Right lung (tissue), 5 donors: ENCODE measurements around the gene MBNL2. TPM values are rescaled to one million over a fixed set of nuclear protein-coding genes. Genes with fewer than 3 reads are reported as not detected.

ENCODE experiments used
- DNase-seq, 2 donors: peaks; one replicate each; pipeline ENCODE4 v3.0.0-alpha.2; 2013
- polyA plus RNA-seq, 5 donors: library from polyadenylated mRNA; unstranded; fragments of 120-200 nt; gene quantifications; one replicate each; pipeline versions ENCODE4 v1.2.1 to v1.2.3, GENCODE V29; 2013; ENCODE audit warnings: inconsistent platforms in 1 of 5, low replicate concordance in 1 of 5; ENCODE audit not compliant: insufficient read length in 5 of 5, insufficient read depth in 1 of 5

MBNL2 gene
- polyA plus RNA-seq, 5 donors: 65.7 to 113 (median 96.2) TPM

DNA sequence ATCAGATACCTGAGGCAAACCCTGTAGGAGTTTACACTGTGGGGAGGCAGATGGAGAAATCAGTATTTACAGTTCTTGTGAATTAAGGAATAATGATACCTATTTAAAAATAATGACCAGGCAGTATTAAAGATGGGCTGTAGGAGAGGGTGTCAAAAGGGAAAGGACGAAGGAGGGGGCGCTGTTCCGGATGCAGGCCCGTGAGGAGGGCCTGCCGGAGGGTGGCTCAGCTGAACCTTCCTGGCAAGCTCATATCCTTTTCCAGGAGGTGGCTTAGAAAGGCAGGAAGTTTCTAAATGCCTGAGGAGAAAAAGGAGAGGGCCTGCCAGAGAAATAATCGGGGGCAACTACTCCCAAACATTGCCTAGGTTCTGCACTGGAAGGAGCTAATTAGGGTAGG lies 46.6 kb downstream of the MBNL2 start:
- DNase-seq: no peak

DNA sequence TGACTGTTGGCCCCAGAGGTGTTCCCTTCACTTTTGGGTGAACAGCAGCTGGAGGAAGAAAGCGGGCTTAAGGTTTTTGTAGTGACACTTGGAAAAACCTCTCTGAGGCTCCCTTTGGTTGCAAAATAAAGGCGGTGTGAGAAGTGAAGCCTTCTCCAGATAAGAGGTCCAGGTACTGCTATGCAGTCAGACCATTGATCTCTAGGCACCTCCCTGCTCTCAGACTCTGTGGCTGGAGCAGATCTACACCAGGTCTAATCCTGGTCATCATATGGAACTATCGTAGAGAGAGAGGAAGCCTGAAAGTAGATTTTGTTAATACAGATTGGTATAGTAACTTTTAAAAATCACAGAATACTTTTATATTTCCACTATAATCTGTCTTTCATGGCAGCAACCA lies 47.5 kb downstream of the MBNL2 start:
- no peak for DNase-seq

DNA sequence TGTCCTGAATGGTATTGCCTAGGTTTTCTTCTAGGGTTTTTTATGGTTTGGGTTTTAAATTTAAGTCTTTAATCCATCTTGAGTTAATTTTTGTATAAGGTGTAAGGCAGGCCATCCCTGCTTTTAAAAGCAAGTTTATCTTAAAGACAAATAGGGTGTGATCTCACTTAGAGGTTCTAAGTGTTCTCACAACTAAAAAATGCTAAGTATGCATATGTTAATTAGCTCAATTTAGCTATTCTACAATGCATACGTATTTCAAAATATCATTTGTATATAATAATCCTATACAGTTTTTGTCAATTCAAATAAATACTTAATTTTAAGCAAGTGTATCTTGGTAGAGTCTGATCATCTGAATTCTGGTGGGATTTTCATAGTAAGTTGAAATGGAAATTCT lies 50.4 kb downstream of the MBNL2 start:
- DNase-seq: no peak

DNA sequence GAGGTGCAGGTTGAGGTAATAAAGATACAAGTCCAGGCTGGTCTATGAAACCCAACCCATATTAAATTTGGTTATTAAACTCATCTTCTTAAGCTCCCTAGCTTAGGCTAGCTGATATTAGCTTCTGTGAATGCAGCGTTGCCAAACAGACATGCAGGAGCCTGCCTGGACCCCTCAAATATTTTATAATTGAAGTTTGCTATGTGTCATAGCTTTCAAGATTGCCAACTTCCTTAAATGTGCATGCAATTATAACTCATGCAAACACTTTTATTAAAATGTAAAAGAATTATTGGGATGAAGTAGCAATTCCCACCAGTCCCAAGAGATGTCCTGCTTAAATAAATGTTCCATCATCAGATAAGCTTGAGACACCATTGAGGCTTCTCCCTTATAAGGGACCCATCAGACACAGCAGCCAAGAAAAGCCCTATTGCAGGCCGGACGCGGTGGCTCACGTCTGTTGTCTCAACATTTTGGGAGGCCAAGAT lies 51.3 kb downstream of the MBNL2 start:
- no peak for DNase-seq

DNA sequence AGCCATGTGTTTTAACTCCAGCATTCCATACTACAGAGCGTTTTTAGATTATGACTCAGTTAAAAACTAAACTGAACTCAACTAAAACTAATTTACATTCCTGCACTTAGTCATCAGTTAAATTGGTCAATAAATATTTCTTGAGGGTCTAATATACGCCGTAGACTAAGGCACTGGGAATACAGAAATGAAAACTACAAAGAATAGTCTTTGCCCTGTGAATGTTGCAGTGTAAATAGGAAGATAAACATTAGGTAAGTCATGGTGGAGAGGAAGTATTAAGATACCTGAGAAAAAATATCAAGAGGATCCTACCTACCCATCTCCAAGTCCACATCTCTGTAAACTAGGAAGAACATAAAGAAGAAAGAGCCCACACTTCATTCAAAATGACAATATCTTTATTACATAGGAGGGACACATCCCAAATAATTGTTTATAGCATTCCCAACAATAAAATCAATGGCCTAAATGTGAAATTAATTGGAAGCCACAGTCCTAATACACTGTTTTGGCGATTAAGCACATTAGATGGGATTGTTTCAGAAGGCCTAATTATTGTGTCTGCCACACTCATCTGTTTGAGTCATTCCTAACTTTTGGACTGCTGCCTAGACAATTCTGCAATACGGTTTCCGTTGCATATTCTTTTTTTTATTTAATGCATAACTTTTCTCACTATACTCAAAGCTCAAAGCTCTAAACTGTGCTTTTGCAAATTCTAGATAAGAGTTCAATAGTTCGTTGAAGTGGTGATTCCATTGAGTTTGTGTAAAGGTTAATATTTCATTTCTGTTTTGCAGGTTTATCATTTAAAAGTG lies 52.9 kb downstream of the MBNL2 start:
- peak; percentile 76 to 85 for DNase-seq

DNA sequence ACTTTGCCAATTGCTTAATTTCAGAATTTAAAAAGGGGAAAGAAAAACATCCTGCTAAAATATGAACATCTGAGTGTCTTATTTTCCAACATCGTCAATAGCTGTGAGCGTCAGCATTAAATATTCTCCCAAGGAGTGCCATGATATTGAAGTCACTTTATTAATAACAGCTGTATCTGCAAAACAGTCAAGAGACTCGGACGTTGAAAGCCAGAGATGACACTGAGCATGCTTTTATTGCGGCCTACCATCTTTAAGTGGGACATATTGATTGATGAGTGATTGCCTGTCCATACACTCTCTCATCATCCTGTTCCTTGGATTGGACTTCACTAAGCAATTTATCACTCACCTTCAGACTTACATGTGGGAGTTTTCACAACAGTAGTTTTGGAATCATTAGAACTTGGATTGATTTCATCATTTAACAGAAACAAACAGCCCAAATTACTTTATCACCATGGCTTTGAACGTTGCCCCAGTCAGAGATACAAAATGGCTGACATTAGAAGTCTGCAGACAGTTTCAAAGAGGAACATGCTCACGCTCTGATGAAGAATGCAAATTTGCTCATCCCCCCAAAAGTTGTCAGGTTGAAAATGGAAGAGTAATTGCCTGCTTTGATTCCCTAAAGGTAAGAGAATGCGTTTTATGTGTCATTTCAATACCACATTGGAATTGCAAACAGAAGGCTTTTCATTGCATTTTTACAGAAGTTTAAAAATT lies 53.8 kb downstream of the MBNL2 start:
- no peak for DNase-seq

DNA sequence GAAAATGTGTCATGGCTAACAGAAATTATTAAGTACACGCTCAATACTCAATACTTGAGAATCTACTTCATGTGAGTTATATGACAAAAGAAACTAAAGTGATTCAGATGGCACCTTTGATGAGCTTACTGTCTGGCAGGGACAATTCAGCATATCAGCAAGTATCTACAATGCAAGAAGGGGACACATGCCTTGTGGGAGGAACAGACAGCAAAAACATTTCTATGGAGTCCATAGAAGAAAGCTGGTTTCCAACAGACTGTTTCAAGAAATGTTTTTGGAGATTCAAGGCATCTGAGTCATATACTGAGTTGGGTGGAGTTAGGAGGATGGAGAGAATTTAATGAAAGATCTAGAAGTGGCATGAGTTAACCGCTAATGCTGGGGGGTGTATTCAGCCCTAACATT lies 54.7 kb downstream of the MBNL2 start:
- no peak for DNase-seq

DNA sequence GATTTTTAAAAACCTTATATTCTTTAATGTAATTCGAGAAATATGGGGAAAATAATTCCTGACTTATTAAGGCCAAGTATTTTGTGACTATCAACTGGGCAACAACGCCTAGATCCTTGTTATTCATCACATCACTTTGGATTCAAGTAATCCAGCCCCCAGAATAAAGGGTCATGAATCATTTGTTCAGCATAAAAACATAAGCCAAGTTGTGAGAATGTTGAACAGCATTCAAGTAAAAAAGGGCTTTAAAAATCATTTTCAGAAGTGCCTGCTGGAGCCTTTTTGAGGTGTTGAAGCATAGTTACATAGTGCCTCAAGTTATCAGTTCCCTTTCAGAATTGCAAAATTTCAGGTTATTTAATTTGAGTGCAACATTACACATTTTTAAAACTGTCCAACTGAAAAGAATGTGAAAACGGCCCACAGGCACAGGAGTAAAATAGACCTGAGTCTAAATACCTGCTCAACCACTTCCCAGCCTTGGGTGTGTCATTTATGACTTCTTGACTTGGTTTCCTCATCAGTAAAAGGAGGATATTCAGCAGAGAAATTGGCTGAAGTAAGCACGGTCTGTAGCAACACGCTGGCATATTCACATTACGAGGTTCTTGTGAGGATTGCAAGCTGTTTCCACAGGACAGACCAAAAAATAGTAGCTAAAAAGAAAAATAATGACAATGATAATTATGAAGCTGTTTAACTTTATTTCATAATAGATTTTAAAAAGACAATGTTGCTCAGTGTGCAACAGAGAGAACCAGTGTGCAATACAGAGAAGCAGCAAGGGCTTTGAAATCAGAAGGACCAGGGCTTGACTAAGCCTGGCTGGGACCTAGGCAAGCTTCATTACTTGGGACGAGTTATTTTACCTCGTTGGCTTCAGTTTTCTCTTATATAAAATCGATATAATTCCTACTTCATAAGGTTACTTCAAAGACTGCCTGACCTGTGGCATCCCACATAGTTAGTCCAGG lies 56.6 kb downstream of the MBNL2 start:
- peak; percentile 84 to 86 for DNase-seq

DNA sequence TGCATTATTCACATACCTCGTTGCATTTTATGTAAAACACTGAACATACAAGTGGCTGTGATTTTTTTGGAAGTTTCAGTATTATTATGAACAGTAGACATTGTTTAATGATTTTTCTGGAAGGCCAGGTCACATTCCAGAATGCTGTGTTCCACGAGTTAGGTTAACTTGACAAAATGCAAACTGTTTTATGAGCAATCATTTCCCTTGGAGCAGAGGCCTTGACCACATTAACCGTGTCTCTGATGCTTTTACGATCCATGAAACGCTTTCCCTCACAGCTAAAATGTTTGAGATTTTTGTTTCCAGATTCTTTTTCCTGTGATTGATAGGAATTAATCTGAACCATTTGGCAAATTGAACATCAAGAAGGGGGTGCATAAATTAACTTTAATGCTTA lies 57.8 kb downstream of the MBNL2 start:
- no peak for DNase-seq

DNA sequence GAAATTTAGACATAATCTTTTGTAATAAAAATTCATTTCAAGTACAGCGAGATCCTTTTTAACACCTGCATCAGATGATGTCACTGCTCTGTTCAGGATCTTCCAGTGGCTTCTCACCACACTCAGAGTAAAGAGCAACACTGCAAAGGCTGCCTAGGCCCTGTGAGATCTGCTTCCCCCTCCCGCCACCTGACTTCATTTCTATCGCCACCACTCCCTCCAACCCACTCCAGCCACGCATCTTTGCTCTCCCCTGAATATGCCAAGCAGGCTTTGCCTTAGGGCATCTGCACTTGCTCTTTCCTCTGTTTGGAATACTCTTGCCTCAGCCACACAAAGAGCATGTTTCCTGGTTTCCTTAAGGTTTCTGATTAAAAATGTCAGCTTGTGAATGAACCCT lies 58.3 kb downstream of the MBNL2 start:
- no peak for DNase-seq

DNA sequence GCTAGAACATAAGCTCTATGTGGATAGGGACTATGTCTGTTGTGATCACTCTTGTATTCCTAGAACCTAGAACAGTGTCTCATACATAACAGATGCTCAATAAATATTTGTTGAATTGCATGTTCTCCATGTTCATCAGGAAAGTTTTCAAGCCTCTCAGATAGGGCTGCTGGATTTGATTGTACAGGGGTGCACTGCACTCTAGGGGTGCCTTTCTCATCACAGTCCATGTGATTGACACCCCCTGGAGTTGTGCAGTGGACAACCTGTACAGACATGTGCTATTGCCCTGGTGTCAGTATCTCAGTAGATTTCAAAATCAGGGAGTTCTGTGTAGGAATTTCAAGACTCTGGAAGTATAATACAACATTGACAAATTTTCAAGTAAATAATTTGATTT lies 58.9 kb downstream of the MBNL2 start:
- no peak for DNase-seq

DNA sequence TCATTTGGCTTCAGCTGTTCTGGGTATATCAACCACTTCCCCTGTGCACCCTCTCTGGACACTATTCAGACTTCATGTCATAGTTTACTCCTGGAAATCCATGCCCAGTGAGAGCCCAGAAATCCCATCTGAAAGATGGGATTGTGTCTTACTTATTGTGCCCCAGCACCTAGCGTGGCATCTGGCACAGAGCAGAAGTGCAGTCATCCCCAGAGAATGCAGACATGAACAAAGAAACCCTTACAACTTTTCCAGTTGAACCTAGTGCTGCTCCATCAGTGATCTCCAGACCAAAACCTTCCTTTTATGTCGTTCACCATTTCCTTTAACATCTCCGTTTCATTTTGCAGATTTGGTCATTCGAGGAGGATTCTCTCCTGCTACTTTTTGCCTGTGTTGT lies 60.6 kb downstream of the MBNL2 start:
- DNase-seq: no peak

DNA sequence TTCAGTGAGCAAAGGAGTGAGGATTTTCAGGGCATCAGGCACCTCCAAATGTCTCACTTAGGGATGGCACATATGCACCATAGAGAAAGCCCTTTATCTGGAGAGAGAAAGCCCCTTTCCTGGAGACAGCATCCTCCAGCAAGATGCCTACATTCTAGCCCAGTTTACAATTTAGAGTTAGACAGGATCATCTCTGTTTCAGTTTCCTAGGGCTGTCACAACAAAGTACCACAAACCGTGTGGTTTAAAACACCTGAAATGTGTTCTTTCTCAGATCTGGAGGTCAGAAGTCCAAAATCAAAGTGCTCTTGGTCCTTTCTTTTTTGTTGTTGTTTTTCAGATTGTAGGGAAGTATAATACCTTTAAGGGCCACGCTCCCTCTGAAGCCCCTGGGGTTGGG lies 61.8 kb downstream of the MBNL2 start:
- no peak for DNase-seq

DNA sequence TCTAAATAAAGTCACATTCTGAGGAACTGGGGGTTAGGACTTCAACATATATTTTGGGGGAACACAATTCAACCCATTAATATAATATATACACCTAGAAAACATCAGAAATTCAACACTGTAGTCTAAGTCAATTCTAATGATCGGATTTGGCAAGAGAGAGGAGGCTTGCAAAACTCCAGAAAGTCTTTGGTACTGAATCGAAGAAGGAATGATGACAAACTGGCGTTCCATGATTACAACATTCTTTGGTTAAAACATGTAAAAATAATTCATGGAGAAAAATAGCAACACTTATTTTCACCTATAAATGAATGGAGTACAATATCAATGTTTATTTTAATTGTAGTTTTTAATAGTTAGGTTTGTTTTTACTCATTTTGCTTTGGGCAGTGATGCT lies 62.4 kb downstream of the MBNL2 start:
- no peak for DNase-seq

DNA sequence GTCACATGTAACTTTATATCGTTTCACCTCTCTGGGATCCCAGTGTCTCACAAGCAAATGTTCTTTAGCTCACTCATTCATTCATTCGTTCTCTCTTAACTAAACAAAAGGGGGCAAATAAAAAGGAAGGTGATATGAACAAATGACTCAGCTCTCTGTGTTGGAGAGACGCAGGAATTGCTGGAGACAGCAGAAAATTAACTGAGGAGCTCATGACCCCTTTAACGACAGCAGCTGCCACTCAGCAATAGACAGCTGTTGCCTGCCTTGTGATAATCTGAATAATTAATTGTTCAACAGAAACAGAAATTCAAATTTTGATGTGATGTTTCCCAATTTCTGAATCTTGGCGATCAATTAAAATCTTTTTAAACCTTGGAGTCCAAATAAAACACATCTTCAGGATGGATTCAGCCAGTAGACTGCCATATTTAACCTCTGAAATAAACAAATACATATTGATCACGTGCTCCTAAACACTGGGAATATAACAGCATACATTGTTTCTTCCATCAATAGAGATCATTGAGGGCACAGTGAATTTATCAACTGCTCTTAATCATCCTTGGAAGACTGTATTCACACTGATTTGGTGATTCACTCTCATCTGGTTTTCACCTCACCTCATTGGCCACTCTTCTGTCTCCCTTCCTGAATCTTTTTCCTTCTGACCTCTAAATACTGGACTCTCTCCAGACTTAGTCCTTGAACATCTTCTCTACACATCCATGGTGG lies 63.3 kb downstream of the MBNL2 start:
- no peak for DNase-seq

DNA sequence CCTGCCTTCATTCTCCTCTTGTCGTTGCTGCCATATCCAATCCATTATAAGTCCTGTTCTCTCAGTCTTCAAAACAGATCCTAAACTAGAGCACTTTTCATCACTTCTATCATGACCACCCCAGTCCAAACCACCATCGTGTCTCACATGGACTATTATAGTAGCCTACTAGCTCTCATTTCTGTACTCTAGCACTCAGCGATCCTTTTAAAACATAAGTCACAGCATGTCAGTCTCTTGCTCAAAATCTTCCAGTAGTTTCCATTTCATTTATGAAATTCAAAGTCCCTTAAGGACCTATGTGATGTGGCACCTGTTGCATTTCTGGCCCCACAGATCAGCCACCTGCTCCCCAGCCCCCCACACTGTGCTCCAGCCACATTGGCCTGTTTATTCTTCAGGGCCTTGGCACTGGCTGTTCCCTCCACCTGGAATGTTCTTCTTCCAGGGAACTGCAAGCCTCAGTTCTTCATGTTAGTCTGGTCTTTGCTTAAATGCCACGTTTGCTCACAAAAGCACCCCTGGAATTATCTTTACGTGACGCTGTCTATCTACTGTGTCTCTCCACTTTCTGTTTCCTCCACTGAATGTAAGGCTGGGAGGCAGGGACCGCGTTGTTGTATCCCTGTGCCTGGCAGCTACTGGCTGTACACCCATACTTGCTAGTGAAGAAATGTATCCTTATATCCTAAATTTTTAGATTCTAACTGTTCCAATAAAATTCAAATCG lies 64.3 kb downstream of the MBNL2 start:
- no peak for DNase-seq

DNA sequence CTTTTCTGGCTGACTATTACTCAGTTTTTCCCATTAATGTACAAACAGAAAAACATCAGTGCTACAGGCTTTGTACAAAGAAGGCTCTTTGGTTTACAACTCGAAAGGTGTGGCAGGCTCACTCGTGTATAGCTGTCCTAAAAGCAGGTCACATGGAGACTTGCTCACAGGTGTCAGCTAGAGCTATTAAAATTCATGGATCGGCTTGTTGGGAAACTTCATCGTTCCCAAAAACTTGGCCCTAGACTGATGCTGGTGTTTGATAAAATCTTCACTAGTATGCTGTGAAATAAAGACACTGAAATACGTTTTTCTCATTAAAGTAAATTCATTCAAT lies 64.9 kb downstream of the MBNL2 start:
- DNase-seq: no peak

DNA sequence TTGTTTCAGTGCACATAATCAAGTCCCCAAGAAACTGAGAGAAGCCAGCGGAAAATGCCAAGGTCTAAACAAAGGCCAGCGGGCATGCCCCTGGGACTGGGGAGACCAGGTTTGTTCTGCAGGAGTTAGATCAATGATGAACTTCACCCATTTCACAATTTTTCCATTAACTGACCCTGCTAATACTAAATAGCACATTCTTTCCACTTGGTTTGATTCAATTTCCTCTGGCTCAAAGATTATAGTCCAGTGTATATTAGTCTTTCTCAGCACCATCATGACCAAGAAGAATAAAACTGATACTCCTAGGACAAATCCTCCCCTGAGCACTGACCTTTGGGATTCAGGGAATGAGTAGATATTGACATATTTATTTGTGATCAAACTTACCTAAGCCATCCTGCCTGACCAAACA lies 66.4 kb downstream of the MBNL2 start:
- no peak for DNase-seq

DNA sequence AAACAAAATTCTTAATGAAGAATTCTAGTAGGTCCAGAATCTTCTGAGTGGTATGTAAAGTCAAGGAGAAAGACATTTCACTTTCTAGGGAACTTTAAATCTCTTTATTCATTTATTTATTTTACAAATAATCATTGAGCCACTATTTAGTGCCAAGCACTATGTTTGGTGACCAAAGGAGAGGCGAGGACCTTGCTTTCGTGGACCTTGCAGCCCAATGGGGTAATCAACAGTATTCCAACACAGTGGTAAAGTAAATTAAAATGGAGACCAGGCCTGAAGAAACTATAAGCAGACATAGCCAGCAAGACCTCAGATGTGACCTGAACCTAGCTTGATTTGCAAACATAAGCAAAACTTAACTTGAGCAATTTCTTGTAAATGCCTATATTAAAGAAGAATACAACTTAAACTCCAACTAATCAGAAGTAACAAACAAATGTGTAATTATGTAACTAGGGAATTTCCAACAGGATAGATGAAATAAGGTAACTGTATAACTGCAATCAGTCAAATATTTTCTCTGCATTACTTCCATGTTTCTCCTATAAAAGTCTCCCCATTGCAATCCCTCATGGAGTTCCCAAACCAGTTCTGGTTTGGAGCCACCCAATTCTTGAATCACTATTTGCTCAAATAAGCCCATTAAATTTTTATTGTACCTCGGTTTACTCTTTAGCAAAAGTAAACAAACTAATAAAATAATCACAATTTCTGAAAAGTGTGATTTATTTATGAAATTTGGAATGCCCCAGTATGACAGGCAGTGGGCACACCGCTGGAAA lies 67.6 kb downstream of the MBNL2 start:
- DNase-seq: no peak
